Breast epithelium (tissue), 3 donors: ENCODE measurements around the gene PFN3.

Source experiments
- POLR2A ChIP-seq: fragments of 450-650 bp; IDR thresholded peaks from one replicate; pipeline ENCODE4 v1.6.1; 2016; ENCODE audit warnings: antibody characterized with exemption, mild to moderate bottlenecking, moderate library complexity
- TF ChIP-seq, protein P1 (sequence below), 3 donors: fragments of 450-650 bp; IDR thresholded peaks; one replicate each; pipeline ENCODE4 v1.5.1; 2016 to 2017; ENCODE audit warnings: antibody characterized with exemption in 3 of 3, mild to moderate bottlenecking in 3 of 3, moderate library complexity in 3 of 3

DNA sequence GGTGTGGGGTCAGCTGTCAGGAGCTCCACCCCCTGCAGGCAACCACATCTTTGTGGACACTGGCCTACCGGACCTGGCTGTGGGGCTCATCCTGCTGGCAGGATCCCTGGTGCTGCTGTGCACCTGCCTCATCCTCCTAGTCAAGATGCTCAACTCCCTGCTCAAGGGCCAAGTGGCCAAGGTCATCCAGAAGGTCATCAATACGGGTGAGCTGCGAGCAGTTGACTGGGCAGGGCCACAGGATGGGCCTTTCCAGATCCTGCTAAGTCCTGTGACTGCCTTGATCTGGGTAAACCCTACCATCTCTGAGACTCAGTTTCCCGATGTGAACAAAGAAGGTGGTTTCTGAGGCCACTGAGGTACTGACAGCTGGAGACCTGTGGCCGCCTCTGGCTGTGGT is 6.5 kb downstream of the PFN3 start:
- TF ChIP-seq, protein P1, sequence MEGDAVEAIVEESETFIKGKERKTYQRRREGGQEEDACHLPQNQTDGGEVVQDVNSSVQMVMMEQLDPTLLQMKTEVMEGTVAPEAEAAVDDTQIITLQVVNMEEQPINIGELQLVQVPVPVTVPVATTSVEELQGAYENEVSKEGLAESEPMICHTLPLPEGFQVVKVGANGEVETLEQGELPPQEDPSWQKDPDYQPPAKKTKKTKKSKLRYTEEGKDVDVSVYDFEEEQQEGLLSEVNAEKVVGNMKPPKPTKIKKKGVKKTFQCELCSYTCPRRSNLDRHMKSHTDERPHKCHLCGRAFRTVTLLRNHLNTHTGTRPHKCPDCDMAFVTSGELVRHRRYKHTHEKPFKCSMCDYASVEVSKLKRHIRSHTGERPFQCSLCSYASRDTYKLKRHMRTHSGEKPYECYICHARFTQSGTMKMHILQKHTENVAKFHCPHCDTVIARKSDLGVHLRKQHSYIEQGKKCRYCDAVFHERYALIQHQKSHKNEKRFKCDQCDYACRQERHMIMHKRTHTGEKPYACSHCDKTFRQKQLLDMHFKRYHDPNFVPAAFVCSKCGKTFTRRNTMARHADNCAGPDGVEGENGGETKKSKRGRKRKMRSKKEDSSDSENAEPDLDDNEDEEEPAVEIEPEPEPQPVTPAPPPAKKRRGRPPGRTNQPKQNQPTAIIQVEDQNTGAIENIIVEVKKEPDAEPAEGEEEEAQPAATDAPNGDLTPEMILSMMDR (IDR thresholded peaks at IDR 0.05), result no peak
- no peak for TF ChIP-seq POLR2A
